PC-3 (cell line): ENCODE data around the gene FGD5. TPM values are rescaled to one million over a fixed set of nuclear protein-coding genes. Genes with fewer than 3 reads are reported as not detected.

Source experiments
- ATAC-seq: fragments of 200-7000 bp; cut with Tn5 transposase; 2 replicates; pipeline ENCODE4 v1.9.1; 2020; ENCODE audit warnings: mild to moderate bottlenecking, moderate library complexity
- BruUV-seq: library from RNA; stranded (reverse); fragments of 400-500 nt; replicated peaks from 2 replicates; lab custom pipeline; 2021; lab: Mats Ljungman, UMichigan
- CTCF ChIA-PET: fragments of 300-600 bp; sonication (Branson Sonifier 250); formaldehyde crosslinking; loops from one replicate; lab custom pipeline; 2022; ENCODE audit warnings: antibody characterized with exemption; lab: Charles Lee
- POLR2A ChIA-PET: fragments of 300-600 bp; sonication (Branson Sonifier 250); formaldehyde crosslinking; loops from one replicate; lab custom pipeline; 2022; ENCODE audit warnings: antibody characterized with exemption; ENCODE audit not compliant: unreplicated experiment; lab: Charles Lee
- DNase-seq: peaks from one replicate; pipeline ENCODE4 v3.0.0-alpha.2; 2015
- H2AFZ ChIP-seq: fragments of 300-600 bp; sonication (generic); 2 replicates; pipeline ENCODE4 v1.6.0; 2016; ENCODE audit warnings: antibody characterized with exemption, low read length
- H3F3A ChIP-seq: fragments of 300-600 bp; sonication (generic); one replicate; pipeline ENCODE4 v1.6.0; 2017; ENCODE audit warnings: antibody characterized with exemption, low read length, control low read depth, mild to moderate bottlenecking; ENCODE audit not compliant: unreplicated experiment
- H3K27ac ChIP-seq: fragments of 300-600 bp; sonication (generic); 2 replicates; pipeline ENCODE4 v1.5.1; 2016; ENCODE audit warnings: mild to moderate bottlenecking, low read length
- H3K27me3 ChIP-seq: fragments of 300-600 bp; sonication (generic); 2 replicates; pipeline ENCODE4 v1.6.1; 2016; ENCODE audit warnings: low read length, mixed read lengths
- H3K36me3 ChIP-seq: fragments of 300-600 bp; sonication (generic); 2 replicates; pipeline ENCODE4 v1.6.1; 2016; ENCODE audit warnings: low read depth, mixed run types, low read length, mixed read lengths
- H3K4me1 ChIP-seq: fragments of 300-600 bp; sonication (generic); 2 replicates; pipeline ENCODE4 v1.5.1; 2016; ENCODE audit warnings: low read length; ENCODE audit not compliant: insufficient read depth
- H3K4me2 ChIP-seq: fragments of 300-600 bp; sonication (generic); 2 replicates; pipeline ENCODE4 v1.6.0; 2016; ENCODE audit warnings: low read length
- H3K4me3 ChIP-seq: fragments of 300-600 bp; sonication (generic); 2 replicates; pipeline ENCODE4 v1.5.1; 2016; ENCODE audit warnings: mild to moderate bottlenecking, low read length, mixed read lengths
- H3K79me2 ChIP-seq: fragments of 300-600 bp; sonication (generic); 2 replicates; pipeline ENCODE4 v1.6.1; 2017; ENCODE audit warnings: low read length, mixed read lengths
- H3K9ac ChIP-seq: fragments of 300-600 bp; sonication (generic); 2 replicates; pipeline ENCODE4 v1.6.0; 2016; ENCODE audit warnings: mild to moderate bottlenecking, low read length
- H3K9me2 ChIP-seq: fragments of 300-600 bp; sonication (generic); replicated peaks from 2 replicates; pipeline ENCODE4 v1.6.1; 2016; ENCODE audit warnings: mixed run types, low read length, mixed read lengths
- H3K9me3 ChIP-seq: fragments of 300-600 bp; sonication (generic); 2 replicates; pipeline ENCODE4 v1.6.1; 2016; ENCODE audit warnings: low read length, mixed read lengths
- H4K20me1 ChIP-seq: fragments of 300-600 bp; sonication (generic); 2 replicates; pipeline ENCODE4 v1.6.1; 2016; ENCODE audit warnings: low read length, mixed read lengths
- EZH2 ChIP-seq: fragments of 300-600 bp; sonication (generic); IDR thresholded peaks from one replicate; pipeline ENCODE4 v1.6.1; 2017; ENCODE audit warnings: antibody characterized with exemption, mild to moderate bottlenecking, low read length; ENCODE audit not compliant: unreplicated experiment
- EZH2phosphoT487 ChIP-seq: fragments of 300-600 bp; sonication (generic); IDR thresholded peaks from 2 replicates; pipeline ENCODE4 v1.6.1; 2018; ENCODE audit warnings: mild to moderate bottlenecking, antibody characterized with exemption, low read length, borderline replicate concordance
- intact Hi-C: fragments of 100-400 bp; cut with micrococcal nuclease; formaldehyde crosslinking; loops from 2 replicates; pipeline ENCODE4 v1.9.0; 2023
- total RNA-seq: library from RNA; depleted of rRNA; stranded (reverse); fragments of >200 nt; gene quantifications from 2 replicates; pipeline ENCODE4 v1.2.3, GENCODE V29; 2014
- TF ChIP-seq, protein P1 (sequence below): fragments of 300-600 bp; sonication (generic); conservative IDR thresholded peaks from 2 replicates; pipeline ENCODE4 v1.5.1; 2017; ENCODE audit warnings: antibody characterized with exemption, low read depth, mild to moderate bottlenecking, low read length

FGD5 gene
- total RNA-seq, 1 experiment from 2014 or later = not detected

DNA sequence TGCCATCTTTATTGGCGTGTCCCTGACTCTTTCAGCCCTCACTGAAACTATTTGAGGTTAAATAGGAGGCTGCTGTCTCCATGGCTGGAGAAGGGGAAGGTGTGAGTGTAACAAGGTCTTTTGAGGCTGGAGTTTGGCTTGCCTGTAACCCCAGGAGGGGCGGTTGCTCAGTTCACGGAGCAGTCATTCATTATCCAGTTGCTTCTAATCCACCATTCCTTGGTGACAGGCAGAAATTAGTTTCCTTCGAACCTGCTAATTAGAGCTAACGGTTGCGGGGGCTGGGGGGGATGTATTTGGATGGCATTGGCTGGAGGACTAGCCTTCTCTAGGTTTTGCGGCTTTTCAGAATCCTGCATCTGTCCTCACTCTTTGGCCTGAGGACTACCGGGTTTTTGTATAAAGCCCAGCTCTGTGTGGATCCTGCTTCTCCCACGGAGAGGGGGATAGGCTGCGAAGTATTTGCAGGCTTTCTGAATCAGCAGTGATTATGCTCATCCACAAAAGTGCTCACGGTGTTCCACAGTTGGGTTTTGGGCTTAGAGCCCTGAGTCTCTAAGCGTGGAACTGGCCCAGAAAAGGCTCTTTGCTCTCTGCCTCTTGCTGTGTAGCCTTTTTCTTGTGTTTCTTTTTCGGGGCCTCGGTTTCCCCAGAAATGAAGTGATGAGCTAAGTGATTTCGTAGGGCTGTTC is 18.6 kb downstream of the FGD5 start:
- Histone ChIP-seq H3K36me3 (no peaks in the 10 kb centered on the region), H3K9ac (no peak overlapping the region), H3K4me3 (no peak overlapping the region), H3K4me2 (no peak overlapping the region), H4K20me1 (no peaks in the 10 kb centered on the region), H3K27ac (no peak overlapping the region), H3K79me2 (no peaks in the 10 kb centered on the region), H3F3A (no peaks in the 10 kb centered on the region), H2AFZ (no peak overlapping the region), H3K9me3 (no peaks in the 10 kb centered on the region), H3K4me1 (no peaks in the 10 kb centered on the region), H3K9me2 (no peaks in the 10 kb centered on the region), H3K27me3 (peaks cover 95% of the 10 kb centered on the region)
- DNase-seq = no peak
- CTCF ChIA-PET = no interaction called here
- BruUV-seq = no TSS peak
- POLR2A ChIA-PET = no interaction called here
- ATAC-seq = no peak
- intact Hi-C loops = no loop called here
- TF ChIP-seq EZH2 (no peak), EZH2phosphoT487 (no peak)
- TF ChIP-seq, protein P1, sequence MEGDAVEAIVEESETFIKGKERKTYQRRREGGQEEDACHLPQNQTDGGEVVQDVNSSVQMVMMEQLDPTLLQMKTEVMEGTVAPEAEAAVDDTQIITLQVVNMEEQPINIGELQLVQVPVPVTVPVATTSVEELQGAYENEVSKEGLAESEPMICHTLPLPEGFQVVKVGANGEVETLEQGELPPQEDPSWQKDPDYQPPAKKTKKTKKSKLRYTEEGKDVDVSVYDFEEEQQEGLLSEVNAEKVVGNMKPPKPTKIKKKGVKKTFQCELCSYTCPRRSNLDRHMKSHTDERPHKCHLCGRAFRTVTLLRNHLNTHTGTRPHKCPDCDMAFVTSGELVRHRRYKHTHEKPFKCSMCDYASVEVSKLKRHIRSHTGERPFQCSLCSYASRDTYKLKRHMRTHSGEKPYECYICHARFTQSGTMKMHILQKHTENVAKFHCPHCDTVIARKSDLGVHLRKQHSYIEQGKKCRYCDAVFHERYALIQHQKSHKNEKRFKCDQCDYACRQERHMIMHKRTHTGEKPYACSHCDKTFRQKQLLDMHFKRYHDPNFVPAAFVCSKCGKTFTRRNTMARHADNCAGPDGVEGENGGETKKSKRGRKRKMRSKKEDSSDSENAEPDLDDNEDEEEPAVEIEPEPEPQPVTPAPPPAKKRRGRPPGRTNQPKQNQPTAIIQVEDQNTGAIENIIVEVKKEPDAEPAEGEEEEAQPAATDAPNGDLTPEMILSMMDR = no peak

DNA sequence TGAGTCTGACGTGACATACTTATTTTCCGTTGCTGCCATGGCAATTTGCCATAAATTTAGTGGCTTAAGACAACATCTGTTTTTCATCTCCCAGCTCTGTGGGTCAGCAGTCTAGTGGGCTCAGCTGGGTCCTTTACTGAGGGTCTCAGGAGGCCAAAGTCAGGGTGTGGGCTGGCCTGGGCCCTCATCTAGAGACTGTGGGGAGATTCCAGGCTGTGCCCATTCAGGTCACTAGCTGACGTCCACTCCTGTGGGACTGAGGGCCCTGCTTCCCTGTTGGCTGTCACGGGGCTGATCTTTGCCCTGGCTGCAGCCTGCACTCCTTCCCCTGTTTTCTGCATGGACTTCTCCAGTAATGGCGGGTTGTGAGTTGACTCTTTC is 19.1 kb downstream of the FGD5 start:
- Histone ChIP-seq H3K36me3 (no peaks in the 10 kb centered on the region), H3F3A (no peaks in the 10 kb centered on the region), H3K9ac (no peak overlapping the region), H3K9me2 (no peaks in the 10 kb centered on the region), H3K79me2 (no peaks in the 10 kb centered on the region), H3K4me1 (no peaks in the 10 kb centered on the region), H3K4me2 (no peak overlapping the region), H3K27me3 (peaks cover 95% of the 10 kb centered on the region), H3K4me3 (no peak overlapping the region), H3K27ac (no peak overlapping the region), H2AFZ (no peak overlapping the region), H3K9me3 (no peaks in the 10 kb centered on the region), H4K20me1 (no peaks in the 10 kb centered on the region)
- POLR2A ChIA-PET = no interaction called here
- TF ChIP-seq EZH2 (no peak), EZH2phosphoT487 (no peak)
- TF ChIP-seq, protein P1 = no peak
- CTCF ChIA-PET = no interaction called here
- intact Hi-C loops = no loop called here
- BruUV-seq = no TSS peak
- DNase-seq (no peak), ATAC-seq (no peak)

DNA sequence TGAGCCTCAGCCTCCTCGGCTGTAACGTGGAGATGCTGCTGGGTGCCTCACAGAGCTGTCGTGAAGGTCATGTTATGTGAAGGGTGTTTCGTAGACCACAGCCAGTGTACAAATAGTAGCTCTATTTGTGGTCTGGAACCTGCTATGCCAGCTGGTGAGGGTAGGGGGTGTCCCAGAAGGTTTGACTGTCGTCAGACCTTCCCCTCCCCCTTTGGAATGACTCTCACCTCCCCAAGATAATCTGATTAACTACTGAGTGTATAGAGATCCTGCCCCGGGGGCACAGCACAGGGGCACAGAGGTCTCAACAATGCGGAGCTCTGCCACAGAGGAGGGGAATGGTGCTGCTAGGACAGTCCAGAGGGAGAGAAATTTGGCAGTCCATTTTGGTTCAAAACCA is 20.5 kb downstream of the FGD5 start:
- Histone ChIP-seq H3K4me1 (no peaks in the 10 kb centered on the region), H3K36me3 (no peaks in the 10 kb centered on the region), H3K9me2 (no peaks in the 10 kb centered on the region), H4K20me1 (no peaks in the 10 kb centered on the region), H3K27ac (no peak overlapping the region), H3K27me3 (peaks cover 87% of the 10 kb centered on the region), H3F3A (no peaks in the 10 kb centered on the region), H3K79me2 (no peaks in the 10 kb centered on the region), H3K4me2 (no peak overlapping the region), H2AFZ (no peak overlapping the region), H3K9me3 (no peaks in the 10 kb centered on the region), H3K9ac (no peak overlapping the region), H3K4me3 (no peak overlapping the region)
- no peak for DNase-seq
- intact Hi-C loops = no loop called here
- no peak for ATAC-seq
- CTCF ChIA-PET = no interaction called here
- POLR2A ChIA-PET = no interaction called here
- TF ChIP-seq, protein P1 = no peak
- no peak for TF ChIP-seq EZH2
- TF ChIP-seq EZH2phosphoT487 = no peak
- BruUV-seq = no TSS peak
